ENCODE measurements around the gene APBB2. TPM values are rescaled to one million over a fixed set of nuclear protein-coding genes. Genes with fewer than 3 reads are reported as not detected.

The APBB2 gene
- total and polyA plus RNA-seq, 2 of the 4 experiments (the other 2 are of a cell fraction), result 47.9 to 75.5 TPM

DNA sequence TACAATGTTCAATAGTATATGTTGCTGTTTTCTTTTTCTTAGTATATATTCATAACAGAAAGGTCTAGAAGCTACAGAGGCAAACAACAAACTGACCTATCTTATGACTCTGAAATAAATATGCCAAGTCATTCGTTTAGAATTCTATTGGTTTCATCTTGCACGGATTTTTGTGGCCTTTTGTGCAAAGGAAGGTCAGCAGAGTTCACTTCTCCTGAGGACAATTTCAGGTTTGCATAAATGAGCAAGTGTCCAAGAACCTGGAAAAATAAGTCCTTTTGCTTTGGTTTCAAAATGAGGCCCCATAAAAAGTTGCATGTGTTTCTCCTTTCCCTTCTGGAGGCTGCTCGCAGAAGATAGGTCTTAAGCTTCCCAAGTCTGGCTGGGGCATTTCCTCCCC, 156.9 kb downstream of the APBB2 start:
- Histone ChIP-seq H4K5ac (ENCODE audit: low read depth, low read length) (peak overlapping the region; percentile 78; the same call in 1 of the 2 replicates), H3K4ac (ENCODE audit: low read depth, low read length) (peak overlapping the region; percentile 34; the same call in 1 of the 2 replicates), H3K79me1 (ENCODE audit: low read depth in 1 of 2, low read length in 2 of 2) (peaks cover 20 to 36% of the 10 kb centered on the region in 2 experiments; a peak in 3 of 4 replicates), H3K56ac (ENCODE audit: extremely low read depth, insufficient read depth, low read length) (no peak overlapping the region; the same call in 1 of the 2 replicates), H3K23ac (ENCODE audit: low read depth, low read length) (no peak overlapping the region), H3K9me3 (ENCODE audit: control insufficient read depth, insufficient read depth, low read length) (no peaks in the 10 kb centered on the region; the same call in 1 of the 2 replicates), H3K27ac (ENCODE audit: insufficient read depth, low read length) (no peak overlapping the region), H3K9ac (ENCODE audit: low read depth, low read length) (no peak overlapping the region), H2BK15ac (ENCODE audit: low read depth, low read length) (no peak overlapping the region), H2AK9ac (replicated peaks; ENCODE audit: low read depth, low read length, poor library complexity) (no peak overlapping the region), H3K27me3 (ENCODE audit: control insufficient read depth, insufficient read depth, low read length) (no peaks in the 10 kb centered on the region), H3K4me1 (ENCODE audit: control insufficient read depth, insufficient read depth, low read length) (peaks cover 15% of the 10 kb centered on the region), H2BK120ac (ENCODE audit: low read depth, low read length) (peak overlapping the region; percentile 10; the same call in 1 of the 2 replicates), H3K9me1 (ENCODE audit: insufficient read depth, low read length) (peaks cover 11% of the 10 kb centered on the region), H4K91ac (ENCODE audit: insufficient read depth, low read depth, low read length) (peak overlapping the region; percentile 8; the same call in 1 of the 2 replicates), H2AFZ (replicated peaks; ENCODE audit: low read length, poor library complexity) (peak overlapping the region; percentile 57), H3K4me2 (ENCODE audit: low read depth, low read length) (peak overlapping the region; percentile 32; the same call in 1 of the 2 replicates), H3K14ac (replicated peaks; ENCODE audit: low read depth, low read length) (0 out of 2 replicates have a peak overlapping the region, but pooled peaks have one; percentile 2), H2AK5ac (ENCODE audit: low read depth, low read length) (no peak overlapping the region; the same call in 1 of the 2 replicates), H4K8ac (ENCODE audit: low read depth in 2 of 2, low read length in 2 of 2) (peak overlapping the region in 1 of 2 experiments; percentile 6; a peak in 2 of 4 replicates), H3K18ac (ENCODE audit: low read depth, low read length) (peak overlapping the region; percentile 82; the same call in 1 of the 2 replicates), H3K36me3 (ENCODE audit: control insufficient read depth, insufficient read depth, low read length) (no peaks in the 10 kb centered on the region), H3K4me3 (ENCODE audit: insufficient read depth, low read depth, low read length) (no peak overlapping the region), H4K20me1 (ENCODE audit: insufficient read depth, low read length) (no peaks in the 10 kb centered on the region), H2BK5ac (ENCODE audit: low read depth, low read length, poor library complexity, severe bottlenecking) (peak overlapping the region; percentile 15), H2BK20ac (ENCODE audit: low read depth, low read length) (peak overlapping the region; percentile 1; the same call in 1 of the 2 replicates)
- ChIA-PET POLR2A (ENCODE audit: unreplicated experiment) (no interaction called here), CTCF (no interaction called here)
- peak; percentile 16; the same call in 1 of the 2 replicates for ATAC-seq (ENCODE audit: low read depth)
- TF ChIP-seq MXI1 (IDR thresholded peaks at IDR 0.05; ENCODE audit: borderline replicate concordance, low read depth, low read length) (no peak), NFE2L2 (IDR thresholded peaks at IDR 0.05; ENCODE audit: low read depth, low read length) (peak; percentile 86)
- intact Hi-C loops (cut with micrococcal nuclease) (no loop called here), dilution Hi-C loops (cut with HindIII; ENCODE audit: low sequenced_read_pairs, unreplicated experiment) (no loop called here), in situ Hi-C loops (cut with MboI; ENCODE audit: low sequenced_read_pairs) (no loop called here)
- BruUV-seq (replicated peaks), result no TSS peak
- peak; percentile 49 for DNase-seq
- WGBS, 2 experiments (ENCODE audit: extremely low coverage in 2 of 2, insufficient read length in 1 of 2), result 100% methylated on average over 1 of the region's 3 CpGs; no CpG with 5 or more reads in 1 of the 2 experiments

All from IMR-90 (cell line).